PC-3 (cell line): ENCODE measurements around the gene SHOX. TPM values are rescaled to one million over a fixed set of nuclear protein-coding genes. Genes with fewer than 3 reads are reported as not detected.

Experiments
- ATAC-seq: fragments of 200-7000 bp; cut with Tn5 transposase; 2 replicates; pipeline ENCODE4 v1.9.1; 2020; ENCODE audit warnings: mild to moderate bottlenecking, moderate library complexity
- BruUV-seq: library from RNA; stranded (reverse); fragments of 400-500 nt; replicated peaks from 2 replicates; lab custom pipeline; 2021; lab: Mats Ljungman, UMichigan
- CTCF ChIA-PET: fragments of 300-600 bp; sonication (Branson Sonifier 250); formaldehyde crosslinking; loops from one replicate; lab custom pipeline; 2022; ENCODE audit warnings: antibody characterized with exemption; lab: Charles Lee
- POLR2A ChIA-PET: fragments of 300-600 bp; sonication (Branson Sonifier 250); formaldehyde crosslinking; loops from one replicate; lab custom pipeline; 2022; ENCODE audit warnings: antibody characterized with exemption; ENCODE audit not compliant: unreplicated experiment; lab: Charles Lee
- DNase-seq: peaks from one replicate; pipeline ENCODE4 v3.0.0-alpha.2; 2015
- H2AFZ ChIP-seq: fragments of 300-600 bp; sonication (generic); 2 replicates; pipeline ENCODE4 v1.6.0; 2016; ENCODE audit warnings: antibody characterized with exemption, low read length
- H3F3A ChIP-seq: fragments of 300-600 bp; sonication (generic); one replicate; pipeline ENCODE4 v1.6.0; 2017; ENCODE audit warnings: antibody characterized with exemption, low read length, control low read depth, mild to moderate bottlenecking; ENCODE audit not compliant: unreplicated experiment
- H3K27ac ChIP-seq: fragments of 300-600 bp; sonication (generic); 2 replicates; pipeline ENCODE4 v1.5.1; 2016; ENCODE audit warnings: mild to moderate bottlenecking, low read length
- H3K27me3 ChIP-seq: fragments of 300-600 bp; sonication (generic); 2 replicates; pipeline ENCODE4 v1.6.1; 2016; ENCODE audit warnings: low read length, mixed read lengths
- H3K36me3 ChIP-seq: fragments of 300-600 bp; sonication (generic); 2 replicates; pipeline ENCODE4 v1.6.1; 2016; ENCODE audit warnings: low read depth, mixed run types, low read length, mixed read lengths
- H3K4me1 ChIP-seq: fragments of 300-600 bp; sonication (generic); 2 replicates; pipeline ENCODE4 v1.5.1; 2016; ENCODE audit warnings: low read length; ENCODE audit not compliant: insufficient read depth
- H3K4me2 ChIP-seq: fragments of 300-600 bp; sonication (generic); 2 replicates; pipeline ENCODE4 v1.6.0; 2016; ENCODE audit warnings: low read length
- H3K4me3 ChIP-seq: fragments of 300-600 bp; sonication (generic); 2 replicates; pipeline ENCODE4 v1.5.1; 2016; ENCODE audit warnings: mild to moderate bottlenecking, low read length, mixed read lengths
- H3K79me2 ChIP-seq: fragments of 300-600 bp; sonication (generic); 2 replicates; pipeline ENCODE4 v1.6.1; 2017; ENCODE audit warnings: low read length, mixed read lengths
- H3K9ac ChIP-seq: fragments of 300-600 bp; sonication (generic); 2 replicates; pipeline ENCODE4 v1.6.0; 2016; ENCODE audit warnings: mild to moderate bottlenecking, low read length
- H3K9me2 ChIP-seq: fragments of 300-600 bp; sonication (generic); replicated peaks from 2 replicates; pipeline ENCODE4 v1.6.1; 2016; ENCODE audit warnings: mixed run types, low read length, mixed read lengths
- H3K9me3 ChIP-seq: fragments of 300-600 bp; sonication (generic); 2 replicates; pipeline ENCODE4 v1.6.1; 2016; ENCODE audit warnings: low read length, mixed read lengths
- H4K20me1 ChIP-seq: fragments of 300-600 bp; sonication (generic); 2 replicates; pipeline ENCODE4 v1.6.1; 2016; ENCODE audit warnings: low read length, mixed read lengths
- EZH2 ChIP-seq: fragments of 300-600 bp; sonication (generic); IDR thresholded peaks from one replicate; pipeline ENCODE4 v1.6.1; 2017; ENCODE audit warnings: antibody characterized with exemption, mild to moderate bottlenecking, low read length; ENCODE audit not compliant: unreplicated experiment
- EZH2phosphoT487 ChIP-seq: fragments of 300-600 bp; sonication (generic); IDR thresholded peaks from 2 replicates; pipeline ENCODE4 v1.6.1; 2018; ENCODE audit warnings: mild to moderate bottlenecking, antibody characterized with exemption, low read length, borderline replicate concordance
- intact Hi-C: fragments of 100-400 bp; cut with micrococcal nuclease; formaldehyde crosslinking; loops from 2 replicates; pipeline ENCODE4 v1.9.0; 2023
- total RNA-seq: library from RNA; depleted of rRNA; stranded (reverse); fragments of >200 nt; gene quantifications from 2 replicates; pipeline ENCODE4 v1.2.3, GENCODE V29; 2014
- TF ChIP-seq, protein P1 (sequence below): fragments of 300-600 bp; sonication (generic); conservative IDR thresholded peaks from 2 replicates; pipeline ENCODE4 v1.5.1; 2017; ENCODE audit warnings: antibody characterized with exemption, low read depth, mild to moderate bottlenecking, low read length

SHOX gene
- total RNA-seq, 1 experiment from 2014 or later = not detected

GRCh38 chrX:629230-630006 is 1.2 kb upstream of the SHOX start:
- intact Hi-C loops = no loop called here
- H3K9me2 ChIP-seq = no peaks in the 10 kb centered on the region
- ChIA-PET POLR2A (no interaction called here), CTCF (no interaction called here)
- no peak overlapping the region for H2AFZ ChIP-seq
- no peak for ATAC-seq
- TF ChIP-seq, protein P1, sequence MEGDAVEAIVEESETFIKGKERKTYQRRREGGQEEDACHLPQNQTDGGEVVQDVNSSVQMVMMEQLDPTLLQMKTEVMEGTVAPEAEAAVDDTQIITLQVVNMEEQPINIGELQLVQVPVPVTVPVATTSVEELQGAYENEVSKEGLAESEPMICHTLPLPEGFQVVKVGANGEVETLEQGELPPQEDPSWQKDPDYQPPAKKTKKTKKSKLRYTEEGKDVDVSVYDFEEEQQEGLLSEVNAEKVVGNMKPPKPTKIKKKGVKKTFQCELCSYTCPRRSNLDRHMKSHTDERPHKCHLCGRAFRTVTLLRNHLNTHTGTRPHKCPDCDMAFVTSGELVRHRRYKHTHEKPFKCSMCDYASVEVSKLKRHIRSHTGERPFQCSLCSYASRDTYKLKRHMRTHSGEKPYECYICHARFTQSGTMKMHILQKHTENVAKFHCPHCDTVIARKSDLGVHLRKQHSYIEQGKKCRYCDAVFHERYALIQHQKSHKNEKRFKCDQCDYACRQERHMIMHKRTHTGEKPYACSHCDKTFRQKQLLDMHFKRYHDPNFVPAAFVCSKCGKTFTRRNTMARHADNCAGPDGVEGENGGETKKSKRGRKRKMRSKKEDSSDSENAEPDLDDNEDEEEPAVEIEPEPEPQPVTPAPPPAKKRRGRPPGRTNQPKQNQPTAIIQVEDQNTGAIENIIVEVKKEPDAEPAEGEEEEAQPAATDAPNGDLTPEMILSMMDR = no peak
- TF ChIP-seq EZH2 = no peak
- no peaks in the 10 kb centered on the region for H3K79me2 ChIP-seq
- no peaks in the 10 kb centered on the region for H3K9me3 ChIP-seq
- H3K36me3 ChIP-seq = no peaks in the 10 kb centered on the region
- no peak overlapping the region for H3K27ac ChIP-seq
- H3K4me2 ChIP-seq = no peak overlapping the region
- H3K4me1 ChIP-seq = no peaks in the 10 kb centered on the region
- H3K4me3 ChIP-seq = no peak overlapping the region
- no peaks in the 10 kb centered on the region for H3F3A ChIP-seq
- no peaks in the 10 kb centered on the region for H4K20me1 ChIP-seq
- peaks cover 63% of the 10 kb centered on the region for H3K27me3 ChIP-seq
- no peak overlapping the region for H3K9ac ChIP-seq
- no TSS peak for BruUV-seq
- no peak for DNase-seq

DNA sequence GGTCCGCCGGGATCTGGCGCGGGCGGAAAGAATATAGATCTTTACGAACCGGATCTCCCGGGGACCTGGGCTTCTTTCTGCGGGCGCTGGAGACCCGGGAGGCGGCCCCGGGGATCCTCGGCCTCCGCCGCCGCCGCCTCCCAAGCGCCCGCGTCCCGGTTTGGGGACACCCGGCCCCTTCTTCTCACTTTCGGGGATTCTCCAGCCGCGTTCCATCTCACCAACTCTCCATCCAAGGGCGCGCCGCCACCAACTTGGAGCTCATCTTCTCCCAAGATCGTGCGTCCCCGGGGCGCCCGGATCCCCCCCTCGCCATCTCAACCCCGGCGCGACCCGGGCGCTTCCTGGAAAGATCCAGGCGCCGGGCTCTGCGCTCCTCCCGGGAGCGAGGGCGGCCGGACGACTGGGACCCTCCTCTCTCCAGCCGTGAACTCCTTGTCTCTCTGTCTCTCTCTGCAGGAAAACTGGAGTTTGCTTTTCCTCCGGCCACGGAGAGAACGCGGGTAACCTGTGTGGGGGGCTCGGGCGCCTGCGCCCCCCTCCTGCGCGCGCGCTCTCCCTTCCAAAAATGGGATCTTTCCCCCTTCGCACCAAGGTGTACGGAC is 482 bp upstream of the SHOX start:
- H3K9me3 ChIP-seq = no peaks in the 10 kb centered on the region
- no peak overlapping the region for H3K27ac ChIP-seq
- intact Hi-C loops = no loop called here
- H4K20me1 ChIP-seq = no peaks in the 10 kb centered on the region
- no peaks in the 10 kb centered on the region for H3K36me3 ChIP-seq
- no peak for ATAC-seq
- BruUV-seq = no TSS peak
- H3K9me2 ChIP-seq = no peaks in the 10 kb centered on the region
- H3K4me1 ChIP-seq = no peaks in the 10 kb centered on the region
- no peak overlapping the region for H3K4me3 ChIP-seq
- CTCF ChIA-PET = no interaction called here
- TF ChIP-seq, protein P1 = no peak
- TF ChIP-seq EZH2phosphoT487 (no peak), EZH2 (no peak)
- H3K79me2 ChIP-seq = no peaks in the 10 kb centered on the region
- no peaks in the 10 kb centered on the region for H3F3A ChIP-seq
- H2AFZ ChIP-seq = no peak overlapping the region
- no peak for DNase-seq
- POLR2A ChIA-PET = no interaction called here
- no peak overlapping the region for H3K4me2 ChIP-seq
- H3K27me3 ChIP-seq = peaks cover 68% of the 10 kb centered on the region
- no peak overlapping the region for H3K9ac ChIP-seq

DNA sequence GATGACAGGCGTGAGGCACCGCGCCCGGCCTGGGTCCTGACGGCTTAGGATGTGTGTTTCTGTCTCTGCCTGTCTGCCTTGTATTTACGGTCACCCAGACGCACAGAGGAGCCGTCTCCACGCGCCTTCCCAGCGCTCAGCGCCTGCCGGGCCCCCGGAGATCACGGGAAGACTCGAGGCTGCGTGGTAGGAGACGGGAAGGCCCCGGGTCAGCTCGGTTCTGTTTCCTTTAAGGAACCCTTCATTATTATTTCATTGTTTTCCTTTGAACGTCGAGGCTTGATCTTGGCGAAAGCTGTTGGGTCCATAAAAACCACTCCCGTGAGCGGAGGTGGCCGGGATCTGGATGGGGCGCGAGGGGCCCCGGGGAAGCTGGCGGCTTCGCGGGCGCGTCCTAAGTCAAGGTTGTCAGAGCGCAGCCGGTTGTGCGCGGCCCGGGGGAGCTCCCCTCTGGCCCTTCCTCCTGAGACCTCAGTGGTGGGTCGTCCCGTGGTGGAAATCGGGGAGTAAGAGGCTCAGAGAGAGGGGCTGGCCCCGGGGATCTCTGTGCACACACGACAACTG is 1.3 kb downstream of the SHOX start:
- ChIA-PET POLR2A (no interaction called here), CTCF (no interaction called here)
- no peak overlapping the region for H3K4me2 ChIP-seq
- H2AFZ ChIP-seq = no peak overlapping the region
- H3F3A ChIP-seq = no peaks in the 10 kb centered on the region
- H4K20me1 ChIP-seq = no peaks in the 10 kb centered on the region
- intact Hi-C loops = no loop called here
- no TSS peak for BruUV-seq
- H3K4me1 ChIP-seq = no peaks in the 10 kb centered on the region
- peaks cover 70% of the 10 kb centered on the region for H3K27me3 ChIP-seq
- H3K4me3 ChIP-seq = no peak overlapping the region
- DNase-seq (no peak), ATAC-seq (no peak)
- no peak overlapping the region for H3K9ac ChIP-seq
- no peaks in the 10 kb centered on the region for H3K36me3 ChIP-seq
- H3K9me3 ChIP-seq = no peaks in the 10 kb centered on the region
- H3K9me2 ChIP-seq = no peaks in the 10 kb centered on the region
- no peak overlapping the region for H3K27ac ChIP-seq
- TF ChIP-seq, protein P1 = no peak
- no peak for TF ChIP-seq EZH2phosphoT487
- no peak for TF ChIP-seq EZH2
- H3K79me2 ChIP-seq = no peaks in the 10 kb centered on the region
